Activated T-cell treated with anti-CD3 and anti-CD28 coated beads, Interleukin-2, amount 50 U/mL, for 72 hours (primary cell): ENCODE data around the gene SYT1. TPM values are rescaled to one million over a fixed set of nuclear protein-coding genes. Genes with fewer than 3 reads are reported as not detected.

ENCODE experiments used
- ATAC-seq, 2 donors: fragments of 150-1000 bp; cut with Tn5 transposase; replicated peaks in 1 of 2; 2 replicates each; pipeline ENCODE4 v1.10.0; 2021; ENCODE audit warnings: moderate library complexity in 2 of 2, mild to moderate bottlenecking in 1 of 2
- DNase-seq, 2 donors: peaks; one replicate each; pipeline ENCODE4 v3.0.0; 2021 to 2022; ENCODE audit warnings: mixed read lengths in 1 of 2
- H3K27ac Mint-ChIP-seq: one replicate; pipeline ENCODE4 v1.8.0; 2022; ENCODE audit warnings: mild to moderate bottlenecking, moderate library complexity, mixed read lengths
- H3K27me3 Mint-ChIP-seq: one replicate; pipeline ENCODE4 v1.8.0; 2022; ENCODE audit warnings: low read depth, mixed read lengths
- H3K36me3 Mint-ChIP-seq, 2 donors: one replicate each; pipeline ENCODE4 v1.8.0; 2022; ENCODE audit warnings: mixed read lengths in 2 of 2, mild to moderate bottlenecking in 1 of 2; ENCODE audit not compliant: insufficient read depth in 2 of 2
- H3K4me1 Mint-ChIP-seq: one replicate; pipeline ENCODE4 v1.8.0; 2022; ENCODE audit warnings: low read depth, mixed read lengths
- H3K4me3 Mint-ChIP-seq, 2 donors: one replicate each; pipeline ENCODE4 v1.8.0; 2022; ENCODE audit warnings: mild to moderate bottlenecking in 2 of 2, mixed read lengths in 2 of 2, moderate library complexity in 2 of 2
- H3K9me3 Mint-ChIP-seq, 2 donors: one replicate each; pipeline ENCODE4 v1.8.0; 2022; ENCODE audit warnings: mixed read lengths in 2 of 2
- total RNA-seq, 2 donors: library from RNA; stranded (reverse); gene quantifications; one replicate each; pipeline ENCODE4 v1.2.3, GENCODE V29; 2022

SYT1 gene
- total RNA-seq, 2 donors from 2014 or later: not detected

DNA sequence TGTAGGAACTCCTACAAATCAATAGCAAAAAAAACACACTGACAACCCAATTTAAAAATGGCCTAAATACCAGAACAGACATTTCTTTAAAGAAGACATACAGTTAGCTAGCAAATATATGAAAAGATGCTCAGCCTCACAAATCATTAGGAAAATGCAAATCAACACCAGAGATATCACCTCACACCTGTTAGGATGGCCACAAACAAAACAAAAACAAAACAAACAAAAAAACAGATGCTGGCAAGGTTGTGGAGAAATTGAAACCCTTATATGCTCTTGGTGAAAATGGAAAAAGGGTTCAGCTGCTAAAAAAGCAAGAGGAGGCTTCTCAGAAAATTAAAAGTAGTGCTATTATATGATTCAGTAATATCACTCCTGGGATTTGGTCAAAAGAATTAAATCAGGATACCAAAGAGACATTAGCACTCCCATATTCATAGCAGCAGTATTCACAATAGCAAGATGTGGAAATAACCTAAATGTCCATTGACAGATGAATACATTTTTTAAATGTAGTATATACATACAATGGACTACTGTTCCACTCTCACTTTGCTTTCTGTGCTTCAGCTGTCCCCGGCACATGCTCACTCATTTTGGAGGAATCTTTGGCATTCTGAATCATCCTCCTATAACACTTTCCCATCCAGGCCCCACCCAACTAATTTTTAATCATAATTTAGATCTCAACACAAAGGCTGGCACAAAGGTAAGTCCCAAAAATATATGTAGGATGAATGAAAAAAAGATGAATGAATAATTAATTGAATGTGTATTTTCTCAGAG lies 99.1 kb downstream of the SYT1 start:
- H3K36me3 Mint-ChIP-seq: no peaks in the 10 kb centered on the region
- H3K27me3 Mint-ChIP-seq: no peaks in the 10 kb centered on the region
- H3K9me3 Mint-ChIP-seq: peaks cover 5 to 9% of the 10 kb centered on the region in 2 donors
- no peak overlapping the region for H3K27ac Mint-ChIP-seq
- no peak for ATAC-seq
- no peak for DNase-seq
- H3K4me1 Mint-ChIP-seq: no peaks in the 10 kb centered on the region
- H3K4me3 Mint-ChIP-seq: no peak overlapping the region

DNA sequence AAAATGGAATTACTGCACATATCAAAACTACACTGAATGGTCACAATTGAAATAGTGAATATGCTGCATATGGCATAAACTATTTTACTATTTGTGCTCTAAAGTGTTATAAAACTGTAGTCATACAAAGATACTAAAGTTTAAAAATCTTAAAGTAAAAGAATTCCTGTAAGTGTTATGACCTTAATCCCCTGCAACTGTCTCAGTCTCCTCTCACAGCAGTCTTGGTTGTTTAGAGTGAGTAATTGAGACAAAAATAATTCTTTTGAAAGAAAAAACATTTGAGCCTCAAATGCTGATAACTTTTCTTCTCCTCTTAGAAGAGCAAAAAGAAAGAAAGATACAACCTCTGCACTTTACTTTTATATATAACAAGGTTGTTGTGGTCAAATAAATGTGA lies 99.9 kb downstream of the SYT1 start:
- no peaks in the 10 kb centered on the region for H3K27me3 Mint-ChIP-seq
- no peaks in the 10 kb centered on the region for H3K4me1 Mint-ChIP-seq
- H3K36me3 Mint-ChIP-seq: no peaks in the 10 kb centered on the region
- no peak overlapping the region for H3K4me3 Mint-ChIP-seq
- no peak for ATAC-seq
- H3K27ac Mint-ChIP-seq: no peak overlapping the region
- DNase-seq: no peak
- peaks cover 5 to 9% of the 10 kb centered on the region in 2 donors for H3K9me3 Mint-ChIP-seq

DNA sequence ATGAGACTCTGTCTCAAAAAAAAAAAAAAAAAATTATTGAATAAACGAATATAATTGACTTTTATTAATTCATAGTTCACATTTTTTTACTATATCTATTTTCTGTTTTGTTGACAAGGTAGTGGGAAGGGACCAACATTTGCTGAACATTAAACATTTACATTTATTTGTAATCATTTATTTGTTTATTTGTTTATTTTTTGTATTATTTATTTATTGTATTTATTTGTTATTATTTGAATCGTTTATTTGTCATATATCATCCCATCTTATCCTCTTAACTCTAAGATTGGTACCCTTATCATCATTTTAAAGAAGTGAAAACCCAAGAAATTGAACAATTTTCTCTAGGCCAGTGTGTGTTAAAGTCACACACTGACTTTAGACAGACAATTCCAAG lies 101.5 kb downstream of the SYT1 start:
- H3K27me3 Mint-ChIP-seq: no peaks in the 10 kb centered on the region
- no peak overlapping the region for H3K27ac Mint-ChIP-seq
- no peaks in the 10 kb centered on the region for H3K36me3 Mint-ChIP-seq
- ATAC-seq (no peak), DNase-seq (no peak)
- peaks cover 5 to 9% of the 10 kb centered on the region in 2 donors for H3K9me3 Mint-ChIP-seq
- H3K4me3 Mint-ChIP-seq: no peak overlapping the region
- no peaks in the 10 kb centered on the region for H3K4me1 Mint-ChIP-seq

DNA sequence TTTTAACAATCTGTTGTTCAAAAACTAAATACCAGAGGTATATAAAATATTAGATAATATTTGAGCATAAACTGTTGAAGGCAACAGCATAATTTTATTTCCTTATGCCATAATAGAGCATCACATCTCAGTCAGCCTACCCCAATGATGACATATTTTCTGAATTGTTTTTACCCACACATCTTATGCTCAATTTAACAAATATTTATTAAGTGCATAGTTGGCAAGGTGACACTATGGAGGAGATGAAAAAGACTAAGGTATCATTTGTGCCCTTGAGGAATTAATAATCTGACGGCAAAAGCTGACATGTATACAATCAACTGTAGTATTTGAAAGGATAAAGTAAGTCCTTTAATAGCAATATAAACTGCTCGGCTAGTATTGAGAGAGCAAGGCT lies 102.4 kb downstream of the SYT1 start:
- Mint-ChIP-seq H3K27ac (no peak overlapping the region), H3K4me3 (no peak overlapping the region), H3K27me3 (no peaks in the 10 kb centered on the region), H3K36me3 (no peaks in the 10 kb centered on the region), H3K4me1 (no peaks in the 10 kb centered on the region), H3K9me3 (peaks cover 4 to 8% of the 10 kb centered on the region in 2 donors)
- no peak for ATAC-seq
- no peak for DNase-seq

DNA sequence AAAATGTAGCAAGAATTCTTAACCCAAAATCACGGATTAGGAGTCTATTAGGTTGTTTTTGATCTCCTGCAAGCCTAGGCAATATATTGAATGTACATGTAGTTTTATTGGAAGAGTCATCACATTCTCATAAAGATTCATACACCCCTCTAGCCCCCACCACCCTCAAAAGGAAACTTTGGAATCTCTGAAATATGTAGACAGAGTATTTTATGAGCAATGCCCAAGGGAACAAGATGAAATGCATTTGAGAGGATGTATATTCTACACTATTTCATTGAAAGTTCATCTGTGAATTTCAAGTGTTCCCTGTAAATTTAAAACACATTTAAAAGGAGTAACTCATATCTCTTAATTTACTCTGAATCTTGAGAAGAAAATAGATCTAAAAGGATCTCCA lies 103.7 kb downstream of the SYT1 start:
- Mint-ChIP-seq H3K4me1 (no peaks in the 10 kb centered on the region), H3K4me3 (no peak overlapping the region), H3K27me3 (no peaks in the 10 kb centered on the region), H3K9me3 (peaks cover 3 to 8% of the 10 kb centered on the region in 2 donors), H3K36me3 (no peaks in the 10 kb centered on the region), H3K27ac (no peak overlapping the region)
- DNase-seq: no peak
- no peak for ATAC-seq

DNA sequence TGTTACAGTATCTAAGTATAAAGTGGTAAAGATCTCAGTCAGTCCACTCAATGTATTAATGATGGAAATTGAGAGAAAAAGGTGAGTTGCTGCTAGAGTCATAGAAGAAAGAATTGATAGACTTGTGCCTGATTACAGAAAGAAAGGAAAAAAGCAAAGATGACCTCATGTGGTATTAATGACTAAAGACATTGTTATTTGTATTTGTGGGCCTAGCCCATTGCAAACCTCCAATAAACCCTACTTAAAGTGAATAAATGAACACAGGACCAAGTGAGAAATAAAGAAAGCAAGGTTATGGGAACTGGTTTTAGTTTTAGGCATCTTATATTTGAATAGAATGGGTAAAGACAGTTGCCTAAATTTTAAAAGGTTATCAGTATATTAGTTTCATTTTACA lies 105.5 kb downstream of the SYT1 start:
- no peak for DNase-seq
- no peak for ATAC-seq
- Mint-ChIP-seq H3K9me3 (peaks cover 5 to 11% of the 10 kb centered on the region in 2 donors), H3K4me1 (no peaks in the 10 kb centered on the region), H3K4me3 (no peak overlapping the region), H3K27me3 (no peaks in the 10 kb centered on the region), H3K27ac (no peak overlapping the region), H3K36me3 (no peaks in the 10 kb centered on the region)

DNA sequence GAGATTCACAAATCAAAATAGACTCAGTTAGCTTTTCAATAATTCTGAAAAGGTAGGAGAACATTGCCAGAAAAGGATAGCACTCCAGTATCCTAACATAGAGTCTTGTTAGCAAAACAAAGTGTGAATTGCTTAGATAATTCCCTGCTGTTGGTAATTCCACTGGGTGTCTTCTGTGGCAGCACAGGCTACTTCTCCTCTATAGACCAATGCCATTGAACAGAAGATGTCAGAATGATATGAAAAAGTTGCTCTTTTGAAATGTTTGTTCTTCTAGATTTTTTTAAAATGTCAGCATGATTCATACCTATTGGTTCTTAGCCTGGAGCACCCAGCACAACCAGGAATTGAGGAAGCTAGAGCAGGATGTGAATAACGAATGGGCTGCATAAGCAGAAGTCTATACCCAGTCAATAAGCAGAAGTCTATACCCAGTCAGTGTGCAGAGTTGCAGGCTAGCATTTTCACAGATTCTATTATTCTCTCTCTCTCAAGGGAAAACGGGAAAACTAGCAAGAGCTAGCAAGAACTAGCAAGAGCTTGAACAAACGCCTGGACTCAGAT lies 112.8 kb downstream of the SYT1 start:
- DNase-seq (no peak), ATAC-seq (no peak)
- Mint-ChIP-seq H3K27ac (no peak overlapping the region), H3K36me3 (no peaks in the 10 kb centered on the region), H3K4me1 (no peaks in the 10 kb centered on the region), H3K27me3 (no peaks in the 10 kb centered on the region), H3K9me3 (peaks cover 1 to 4% of the 10 kb centered on the region in 2 donors), H3K4me3 (no peak overlapping the region)

DNA sequence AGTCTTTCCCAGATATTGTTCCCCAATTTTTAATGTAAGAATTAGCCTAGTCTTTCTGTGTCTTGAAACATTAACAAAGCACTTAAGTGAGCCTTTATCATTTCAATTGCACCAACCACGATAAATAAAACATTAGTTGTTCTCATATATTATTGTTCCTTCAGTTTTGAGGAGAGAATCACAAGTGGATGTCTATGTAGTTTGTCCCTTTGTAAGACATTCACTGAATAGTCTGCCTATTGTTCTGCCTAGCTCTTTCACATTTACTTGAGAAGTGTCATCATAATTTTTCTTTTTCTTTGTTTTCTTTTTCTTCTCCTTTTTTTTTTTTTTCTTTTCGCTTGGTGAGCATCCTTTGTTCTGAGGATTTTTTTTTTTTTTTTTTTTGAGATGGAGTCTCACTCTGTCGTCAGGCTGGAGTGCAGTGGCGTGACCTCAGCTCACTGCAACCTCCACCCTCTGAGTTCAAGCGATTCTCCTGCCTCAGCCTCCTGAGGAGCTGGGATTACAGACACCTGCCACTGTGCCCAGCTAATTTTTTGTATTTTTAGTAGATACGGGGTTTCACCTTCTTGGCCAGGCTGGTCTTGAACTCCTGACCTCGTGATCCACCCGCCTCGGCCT lies 129.7 kb downstream of the SYT1 start:
- DNase-seq: no peak
- no peak overlapping the region for H3K4me3 Mint-ChIP-seq
- ATAC-seq: no peak
- no peaks in the 10 kb centered on the region for H3K4me1 Mint-ChIP-seq
- no peaks in the 10 kb centered on the region for H3K27me3 Mint-ChIP-seq
- no peak overlapping the region for H3K27ac Mint-ChIP-seq
- H3K36me3 Mint-ChIP-seq: no peaks in the 10 kb centered on the region
- peaks cover 2 to 4% of the 10 kb centered on the region in 2 donors for H3K9me3 Mint-ChIP-seq

DNA sequence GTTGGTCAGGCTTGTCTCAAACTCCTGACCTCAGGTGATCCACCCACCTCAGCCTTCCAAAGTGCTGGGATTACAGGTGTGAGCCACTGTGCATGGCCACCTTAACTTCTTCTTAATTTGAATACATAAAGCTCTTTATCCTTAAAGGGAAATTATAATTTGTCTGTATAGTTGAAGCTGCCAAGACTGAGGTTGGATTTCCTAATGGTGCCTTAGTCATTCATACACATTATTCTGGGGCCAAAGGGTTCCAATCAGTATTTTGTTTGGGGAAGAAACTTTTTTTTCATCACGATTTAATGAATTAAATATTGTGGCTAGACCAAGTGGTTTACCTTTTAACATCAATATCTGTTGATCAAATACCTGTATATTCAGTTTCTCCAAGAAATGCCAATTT lies 135.9 kb downstream of the SYT1 start:
- Mint-ChIP-seq H3K27me3 (no peaks in the 10 kb centered on the region), H3K9me3 (peaks cover 0 to 2% of the 10 kb centered on the region in 2 donors), H3K4me3 (no peak overlapping the region), H3K4me1 (no peaks in the 10 kb centered on the region), H3K36me3 (no peaks in the 10 kb centered on the region), H3K27ac (no peak overlapping the region)
- ATAC-seq (no peak), DNase-seq (no peak)

DNA sequence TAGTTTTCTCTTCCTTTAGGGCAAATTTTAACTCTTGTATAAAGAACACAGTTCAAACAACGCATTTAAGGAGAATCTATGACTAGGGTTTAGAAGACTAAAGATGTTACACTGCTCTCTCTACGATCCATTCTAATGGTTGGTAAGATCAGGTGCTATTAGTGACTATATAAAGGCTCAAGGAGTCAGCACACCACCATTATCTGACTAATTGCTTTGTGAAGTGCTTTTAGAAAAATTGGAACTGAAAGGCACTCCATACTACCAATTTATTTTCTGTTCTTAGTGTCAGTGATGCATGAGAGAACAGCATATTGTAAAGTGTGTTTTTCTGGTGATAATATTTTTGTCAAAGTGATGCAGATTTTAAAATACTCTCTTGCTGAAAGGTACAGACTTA lies 136.8 kb downstream of the SYT1 start:
- no peak for ATAC-seq
- no peaks in the 10 kb centered on the region for H3K4me1 Mint-ChIP-seq
- peaks cover under 1 to 5% of the 10 kb centered on the region in 2 donors for H3K9me3 Mint-ChIP-seq
- no peak overlapping the region for H3K27ac Mint-ChIP-seq
- DNase-seq: no peak
- H3K4me3 Mint-ChIP-seq: no peak overlapping the region
- H3K36me3 Mint-ChIP-seq: no peaks in the 10 kb centered on the region
- H3K27me3 Mint-ChIP-seq: no peaks in the 10 kb centered on the region

DNA sequence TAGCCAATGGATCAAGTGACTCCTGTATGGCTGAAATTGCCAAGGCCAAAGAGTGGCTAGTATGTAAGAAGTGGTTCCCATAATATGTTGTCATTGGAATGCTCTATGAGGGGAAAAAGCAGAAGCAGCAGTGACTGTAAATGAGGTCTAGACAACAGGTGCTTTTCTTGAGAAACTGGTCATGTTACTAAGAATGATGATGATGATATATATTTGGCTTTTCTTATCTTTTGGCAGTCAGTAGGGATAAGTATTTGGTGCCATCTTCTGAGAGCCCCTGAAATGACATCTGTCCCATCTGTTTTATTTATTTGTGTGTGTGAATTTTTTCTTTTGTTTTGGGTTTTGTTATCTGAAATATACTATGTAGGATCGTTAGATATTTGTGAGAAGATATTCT lies 141.7 kb downstream of the SYT1 start:
- no peaks in the 10 kb centered on the region for H3K27me3 Mint-ChIP-seq
- no peaks in the 10 kb centered on the region for H3K36me3 Mint-ChIP-seq
- no peaks in the 10 kb centered on the region for H3K4me1 Mint-ChIP-seq
- H3K9me3 Mint-ChIP-seq: peaks cover 2 to 7% of the 10 kb centered on the region in 2 donors
- H3K27ac Mint-ChIP-seq: no peak overlapping the region
- no peak overlapping the region for H3K4me3 Mint-ChIP-seq
- no peak for DNase-seq
- no peak for ATAC-seq

DNA sequence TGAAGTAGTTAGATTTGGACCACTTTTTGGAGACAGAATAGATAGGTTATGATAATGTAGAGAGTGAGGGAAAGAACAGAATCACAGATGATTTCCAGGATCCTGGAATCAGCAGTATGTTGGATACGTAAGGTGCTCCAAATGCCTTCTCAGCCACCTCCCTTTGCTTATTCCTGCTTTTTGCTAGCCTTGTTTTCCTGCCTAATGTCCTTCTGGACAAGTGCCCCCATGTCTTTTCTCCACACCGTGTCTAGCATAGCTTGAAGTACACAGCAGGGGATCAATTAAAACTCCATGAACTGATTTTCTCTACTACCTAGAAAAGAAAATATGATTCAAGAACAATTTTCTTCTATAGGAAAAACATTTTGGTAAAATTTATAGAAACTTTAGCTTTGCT lies 144.0 kb downstream of the SYT1 start:
- ATAC-seq: no peak
- no peak for DNase-seq
- Mint-ChIP-seq H3K4me1 (no peaks in the 10 kb centered on the region), H3K36me3 (no peaks in the 10 kb centered on the region), H3K4me3 (no peak overlapping the region), H3K9me3 (peaks cover 2 to 7% of the 10 kb centered on the region in 2 donors), H3K27me3 (no peaks in the 10 kb centered on the region), H3K27ac (no peak overlapping the region)

DNA sequence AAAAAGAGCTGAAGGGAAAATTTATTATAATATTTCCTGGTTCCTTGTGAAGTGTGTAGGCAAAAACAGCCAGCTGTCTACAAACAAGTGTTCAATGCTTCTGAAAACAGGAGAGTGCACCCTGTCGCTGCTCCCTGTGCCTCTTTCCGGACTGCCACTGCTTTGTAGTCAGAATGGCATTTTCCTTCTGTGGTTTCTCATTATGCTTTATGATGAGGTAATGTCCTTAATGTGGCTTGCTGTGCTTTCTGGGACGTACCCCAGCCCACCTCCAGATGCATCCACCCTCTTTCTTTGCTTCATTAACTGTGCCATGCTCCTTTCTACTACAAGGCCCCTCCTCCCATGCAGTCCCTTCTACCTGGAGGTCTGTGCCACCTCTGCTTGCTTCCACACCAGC lies 148.1 kb downstream of the SYT1 start:
- Mint-ChIP-seq H3K4me1 (no peaks in the 10 kb centered on the region), H3K4me3 (no peak overlapping the region), H3K27ac (no peak overlapping the region), H3K36me3 (peaks cover 0 to 1% of the 10 kb centered on the region in 2 donors), H3K27me3 (no peaks in the 10 kb centered on the region), H3K9me3 (peaks cover under 1 to 7% of the 10 kb centered on the region in 2 donors)
- no peak for ATAC-seq
- no peak for DNase-seq
